Measurements from ENCODE around the gene HSPA9. TPM values are rescaled to one million over a fixed set of nuclear protein-coding genes. Genes with fewer than 3 reads are reported as not detected.

HSPA9 gene
- total and polyA plus RNA-seq, 8 donors: 68.8 to 427 (median 175) TPM

- intact Hi-C loops (cut with DNase I; ENCODE audit: low total_unique reads): no loop called here
- TF ChIP-seq, protein P1, sequence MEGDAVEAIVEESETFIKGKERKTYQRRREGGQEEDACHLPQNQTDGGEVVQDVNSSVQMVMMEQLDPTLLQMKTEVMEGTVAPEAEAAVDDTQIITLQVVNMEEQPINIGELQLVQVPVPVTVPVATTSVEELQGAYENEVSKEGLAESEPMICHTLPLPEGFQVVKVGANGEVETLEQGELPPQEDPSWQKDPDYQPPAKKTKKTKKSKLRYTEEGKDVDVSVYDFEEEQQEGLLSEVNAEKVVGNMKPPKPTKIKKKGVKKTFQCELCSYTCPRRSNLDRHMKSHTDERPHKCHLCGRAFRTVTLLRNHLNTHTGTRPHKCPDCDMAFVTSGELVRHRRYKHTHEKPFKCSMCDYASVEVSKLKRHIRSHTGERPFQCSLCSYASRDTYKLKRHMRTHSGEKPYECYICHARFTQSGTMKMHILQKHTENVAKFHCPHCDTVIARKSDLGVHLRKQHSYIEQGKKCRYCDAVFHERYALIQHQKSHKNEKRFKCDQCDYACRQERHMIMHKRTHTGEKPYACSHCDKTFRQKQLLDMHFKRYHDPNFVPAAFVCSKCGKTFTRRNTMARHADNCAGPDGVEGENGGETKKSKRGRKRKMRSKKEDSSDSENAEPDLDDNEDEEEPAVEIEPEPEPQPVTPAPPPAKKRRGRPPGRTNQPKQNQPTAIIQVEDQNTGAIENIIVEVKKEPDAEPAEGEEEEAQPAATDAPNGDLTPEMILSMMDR (IDR thresholded peaks at IDR 0.05): no peak
- TF ChIP-seq POLR2AphosphoS5 (IDR thresholded peaks at IDR 0.05) (no peak), EP300 (IDR thresholded peaks at IDR 0.05) (no peak), POLR2A (IDR thresholded peaks at IDR 0.05) (no peak)
- Histone ChIP-seq H3K27ac (no peak overlapping the region), H3K27me3 (no peaks in the 10 kb centered on the region), H3K4me1 (no peaks in the 10 kb centered on the region), H3K9me3 (no peaks in the 10 kb centered on the region), H3K4me3 (no peak overlapping the region), H3K36me3 (peaks cover 76 to 100% (median 99%) of the 10 kb centered on the region in 4 donors)
- WGBS, 5 donors: 68 to 81% (median 73%) methylated on average over 2 of the region's 2 CpGs
- no peak for DNase-seq
These were observed 17.5 kb downstream of the HSPA9 start for GRCh38 chr5:138557677-138558076.

- DNase-seq: no peak
- Histone ChIP-seq H3K4me3 (no peak overlapping the region), H3K36me3 (peaks cover 49 to 66% (median 65%) of the 10 kb centered on the region in 4 donors), H3K27me3 (no peaks in the 10 kb centered on the region), H3K27ac (no peak overlapping the region), H3K4me1 (peaks cover 0 to 4% (median 0%) of the 10 kb centered on the region in 4 donors), H3K9me3 (no peaks in the 10 kb centered on the region)
- intact Hi-C loops (cut with DNase I; ENCODE audit: low total_unique reads): no loop called here
- WGBS, 5 donors: 50 to 97% (median 76%) methylated on average over 1 of the region's 1 CpG
- TF ChIP-seq EP300 (IDR thresholded peaks at IDR 0.05): no peak
- no peak for TF ChIP-seq POLR2A (IDR thresholded peaks at IDR 0.05)
- TF ChIP-seq, protein P1 (IDR thresholded peaks at IDR 0.05): no peak
- TF ChIP-seq POLR2AphosphoS5 (IDR thresholded peaks at IDR 0.05): no peak
These were observed 21.1 kb downstream of the HSPA9 start for GRCh38 chr5:138554143-138554542.

DNA sequence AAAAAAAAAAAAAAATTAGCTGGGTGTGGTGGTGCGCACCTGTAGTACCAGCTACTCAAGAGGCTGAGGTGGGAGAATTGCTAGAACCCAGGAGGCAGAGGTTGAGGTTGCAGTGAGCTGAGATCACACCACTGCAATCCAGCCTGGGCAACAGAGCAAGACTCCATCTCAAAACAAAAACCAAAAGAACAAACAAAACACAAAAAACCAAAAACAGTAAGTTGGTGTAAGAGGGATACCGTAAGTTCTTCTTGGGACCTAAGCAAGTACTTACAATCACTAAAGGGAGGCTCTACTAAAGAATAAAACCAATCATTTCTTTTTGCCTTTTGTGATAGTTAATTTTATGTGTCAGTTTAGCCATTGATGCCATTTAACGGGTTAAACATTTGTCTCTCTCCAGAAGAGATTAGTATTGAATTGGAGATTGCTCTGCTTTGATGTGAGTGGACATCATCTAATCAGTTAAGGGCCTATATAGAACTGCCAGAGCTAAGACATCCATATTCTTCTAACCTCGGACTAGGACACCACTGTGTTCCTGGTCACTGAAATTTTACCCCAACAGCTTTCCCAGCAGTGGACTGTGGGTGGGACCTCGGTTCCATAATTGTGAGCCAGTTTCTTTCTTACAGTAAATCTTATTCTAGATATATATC lies 21.6 kb downstream of the HSPA9 start:
- 85 to 90% (median 87%) methylated on average over 5 of the region's 5 CpGs for WGBS, 5 donors

DNA sequence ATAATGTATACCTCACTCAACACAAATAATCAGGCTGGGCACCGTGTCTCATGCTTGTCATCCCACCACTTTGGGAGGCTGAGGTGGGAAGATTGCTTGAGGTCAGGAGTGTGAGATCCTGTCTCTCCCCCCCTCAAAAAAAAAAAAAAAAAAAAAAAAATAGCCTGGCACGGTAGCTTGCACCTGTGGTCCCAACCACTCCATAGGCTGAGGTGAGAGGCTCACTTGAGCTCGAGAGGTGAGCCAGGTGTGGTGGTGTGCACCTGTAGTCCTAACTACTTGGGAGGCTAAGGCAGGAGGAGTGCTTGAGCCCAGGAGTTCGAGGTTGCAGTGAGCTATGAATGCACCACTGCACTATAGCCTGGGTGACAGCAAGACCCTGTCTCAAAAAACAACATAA lies 22.5 kb downstream of the HSPA9 start:
- Histone ChIP-seq H3K9me3 (no peaks in the 10 kb centered on the region), H3K27ac (no peak overlapping the region), H3K36me3 (peaks cover 37 to 51% (median 50%) of the 10 kb centered on the region in 4 donors), H3K4me3 (no peak overlapping the region), H3K4me1 (peaks cover 0 to 19% (median 6%) of the 10 kb centered on the region in 4 donors), H3K27me3 (no peaks in the 10 kb centered on the region)
- intact Hi-C loops (cut with DNase I; ENCODE audit: low total_unique reads): no loop called here
- TF ChIP-seq POLR2A (IDR thresholded peaks at IDR 0.05): no peak
- TF ChIP-seq, protein P1 (IDR thresholded peaks at IDR 0.05): no peak
- TF ChIP-seq EP300 (IDR thresholded peaks at IDR 0.05): no peak
- no peak for TF ChIP-seq POLR2AphosphoS5 (IDR thresholded peaks at IDR 0.05)
- no peak for DNase-seq
- WGBS, 5 donors: 80 to 87% (median 86%) methylated on average over 4 of the region's 4 CpGs

More for the DNA sequence above, 21.6 kb downstream of the HSPA9 start:
- Histone ChIP-seq H3K9me3 (no peaks in the 10 kb centered on the region), H3K27me3 (no peaks in the 10 kb centered on the region), H3K36me3 (peaks cover 46 to 60% (median 59%) of the 10 kb centered on the region in 4 donors), H3K4me1 (peaks cover 0 to 10% (median 2%) of the 10 kb centered on the region in 4 donors), H3K27ac (no peak overlapping the region), H3K4me3 (no peak overlapping the region)
- DNase-seq: no peak
- TF ChIP-seq, protein P1 (IDR thresholded peaks at IDR 0.05): no peak
- no peak for TF ChIP-seq POLR2AphosphoS5 (IDR thresholded peaks at IDR 0.05)
- no peak for TF ChIP-seq EP300 (IDR thresholded peaks at IDR 0.05)
- no peak for TF ChIP-seq POLR2A (IDR thresholded peaks at IDR 0.05)
- intact Hi-C loops (cut with DNase I; ENCODE audit: low total_unique reads): no loop called here

All from stomach (tissue), 9 donors.